Ishikawa (cell line): ENCODE measurements around the gene SKP1.

Source experiments
- EP300 ChIP-seq: IDR thresholded peaks from 2 replicates; pipeline ENCODE4 v1.6.1; 2012; ENCODE audit warnings: borderline replicate concordance
- FOXM1 ChIP-seq: IDR thresholded peaks from 2 replicates; pipeline ENCODE4 v1.6.1; 2012; ENCODE audit warnings: low read depth, borderline replicate concordance
- MAX ChIP-seq: IDR thresholded peaks from 2 replicates; pipeline ENCODE4 v1.6.1; 2012
- TAF1 ChIP-seq: IDR thresholded peaks from 2 replicates; pipeline ENCODE4 v1.6.1; 2012; ENCODE audit warnings: low read depth, mild to moderate bottlenecking
- TEAD4 ChIP-seq: IDR thresholded peaks from 2 replicates; pipeline ENCODE4 v1.6.1; 2012
- YY1 ChIP-seq: IDR thresholded peaks from 2 replicates; pipeline ENCODE4 v1.6.1; 2012; ENCODE audit warnings: low read depth

GRCh38 chr5:134151723-134152122 lies 25.0 kb downstream of the SKP1 start:
- TF ChIP-seq YY1 (no peak), EP300 (no peak), FOXM1 (no peak), TAF1 (no peak), MAX (no peak), TEAD4 (no peak)
